Measurements from ENCODE around the gene GOPC.

The GOPC gene

GRCh38 chr6:117595099-117595923 is 7.0 kb downstream of the GOPC start:
- DNase-seq: no peak

GRCh38 chr6:117592983-117593759 is 9.1 kb downstream of the GOPC start:
- DNase-seq: no peak

- DNase-seq: no peak
Measured at GRCh38 chr6:117591405-117591804, 10.9 kb downstream of the GOPC start.

GRCh38 chr6:117590447-117590846 is 11.9 kb downstream of the GOPC start:
- DNase-seq: no peak

GRCh38 chr6:117585647-117586046 is 16.7 kb downstream of the GOPC start:
- DNase-seq: no peak

GRCh38 chr6:117574198-117574597 is 28.1 kb downstream of the GOPC start:
- DNase-seq: no peak

- DNase-seq: no peak
Measured at GRCh38 chr6:117573006-117573680, 29.2 kb downstream of the GOPC start.

- no peak for DNase-seq
Measured at GRCh38 chr6:117568831-117569410, 33.4 kb downstream of the GOPC start.

- no peak for DNase-seq
Measured at GRCh38 chr6:117568247-117568646, 34.1 kb downstream of the GOPC start.

GRCh38 chr6:117564681-117565080 is 37.6 kb downstream of the GOPC start:
- DNase-seq: peak; percentile 24

GRCh38 chr6:117561128-117561527 is 41.2 kb downstream of the GOPC start:
- DNase-seq: no peak

- no peak for DNase-seq
Measured at GRCh38 chr6:117559299-117559698, 43.0 kb downstream of the GOPC start.

- DNase-seq: no peak
Measured at GRCh38 chr6:117558818-117559217, 43.5 kb downstream of the GOPC start.

- no peak for DNase-seq
Measured at GRCh38 chr6:117557951-117558350, 44.4 kb downstream of the GOPC start.

- DNase-seq: peak; percentile 65
Measured at GRCh38 chr6:117555882-117556498, 46.3 kb downstream of the GOPC start.

- no peak for DNase-seq
Measured at GRCh38 chr6:117555262-117555849, 47.0 kb downstream of the GOPC start.

GRCh38 chr6:117553142-117553541 is 49.2 kb downstream of the GOPC start:
- no peak for DNase-seq

- no peak for DNase-seq
Measured at GRCh38 chr6:117552618-117553017, 49.7 kb downstream of the GOPC start.

GRCh38 chr6:117550618-117551242 is 51.6 kb downstream of the GOPC start:
- no peak for DNase-seq

- DNase-seq: no peak
Measured at GRCh38 chr6:117550078-117550600, 52.2 kb downstream of the GOPC start.

- no peak for DNase-seq
Measured at GRCh38 chr6:117549611-117550010, 52.7 kb downstream of the GOPC start.

Data from hematopoietic multipotent progenitor cell treated with erythropoietin and hydrocortisone succinate and interleukin-3 and kit ligand, for 4 days (in vitro differentiated cells).